GM19035 (cell line): ENCODE results near the gene KCNH6.
A peak's percentile ranks its signal among the peaks of the same experiment; 100 is the strongest.

Experiments used
- ATAC-seq: cut with Tn5 transposase; IDR thresholded peaks from one replicate; pipeline ENCODE4 v1.9.1; 2021; ENCODE audit not compliant: unreplicated experiment

Gene KCNH6

GRCh38 chr17:63531022-63531965, 8.1 kb downstream of the KCNH6 start:
- no peak for ATAC-seq

- no peak for ATAC-seq
Measured at GRCh38 chr17:63533433-63534077, 10.4 kb downstream of the KCNH6 start.

GRCh38 chr17:63534078-63534570, 11.0 kb downstream of the KCNH6 start:
- no peak for ATAC-seq

GRCh38 chr17:63534816-63535455, 11.8 kb downstream of the KCNH6 start:
- no peak for ATAC-seq

- ATAC-seq, result no peak
Measured at GRCh38 chr17:63535640-63536039, 12.5 kb downstream of the KCNH6 start.

- no peak for ATAC-seq
Measured at GRCh38 chr17:63537001-63537400, 13.8 kb downstream of the KCNH6 start.

GRCh38 chr17:63537991-63538692, 15.0 kb downstream of the KCNH6 start:
- no peak for ATAC-seq

- no peak for ATAC-seq
Measured at GRCh38 chr17:63538693-63539595, 15.8 kb downstream of the KCNH6 start.

- no peak for ATAC-seq
Measured at GRCh38 chr17:63540590-63540989, 17.4 kb downstream of the KCNH6 start.

- ATAC-seq, result no peak
Measured at GRCh38 chr17:63542218-63542545, 19.0 kb downstream of the KCNH6 start.

- ATAC-seq, result no peak
Measured at GRCh38 chr17:63542942-63543821, 20.0 kb downstream of the KCNH6 start.

GRCh38 chr17:63543822-63544420, 20.8 kb downstream of the KCNH6 start:
- ATAC-seq, result no peak

- no peak for ATAC-seq
Measured at GRCh38 chr17:63544467-63545301, 21.5 kb downstream of the KCNH6 start.

GRCh38 chr17:63546308-63547082, 23.3 kb downstream of the KCNH6 start:
- no peak for ATAC-seq

- ATAC-seq, result no peak
Measured at GRCh38 chr17:63547083-63547523, 23.9 kb downstream of the KCNH6 start.

GRCh38 chr17:63549289-63549945, 26.3 kb downstream of the KCNH6 start:
- peak; percentile 18 for ATAC-seq
